ENCODE measurements around the gene VAMP1. TPM values are rescaled to one million over a fixed set of nuclear protein-coding genes. Genes with fewer than 3 reads are reported as not detected.

VAMP1 gene
- total and polyA plus RNA-seq, 2 of the 13 experiments (the other 11 are each of a cell fraction or from before 2014, with no cell fraction given): 2.5 to 7.4 TPM

DNA sequence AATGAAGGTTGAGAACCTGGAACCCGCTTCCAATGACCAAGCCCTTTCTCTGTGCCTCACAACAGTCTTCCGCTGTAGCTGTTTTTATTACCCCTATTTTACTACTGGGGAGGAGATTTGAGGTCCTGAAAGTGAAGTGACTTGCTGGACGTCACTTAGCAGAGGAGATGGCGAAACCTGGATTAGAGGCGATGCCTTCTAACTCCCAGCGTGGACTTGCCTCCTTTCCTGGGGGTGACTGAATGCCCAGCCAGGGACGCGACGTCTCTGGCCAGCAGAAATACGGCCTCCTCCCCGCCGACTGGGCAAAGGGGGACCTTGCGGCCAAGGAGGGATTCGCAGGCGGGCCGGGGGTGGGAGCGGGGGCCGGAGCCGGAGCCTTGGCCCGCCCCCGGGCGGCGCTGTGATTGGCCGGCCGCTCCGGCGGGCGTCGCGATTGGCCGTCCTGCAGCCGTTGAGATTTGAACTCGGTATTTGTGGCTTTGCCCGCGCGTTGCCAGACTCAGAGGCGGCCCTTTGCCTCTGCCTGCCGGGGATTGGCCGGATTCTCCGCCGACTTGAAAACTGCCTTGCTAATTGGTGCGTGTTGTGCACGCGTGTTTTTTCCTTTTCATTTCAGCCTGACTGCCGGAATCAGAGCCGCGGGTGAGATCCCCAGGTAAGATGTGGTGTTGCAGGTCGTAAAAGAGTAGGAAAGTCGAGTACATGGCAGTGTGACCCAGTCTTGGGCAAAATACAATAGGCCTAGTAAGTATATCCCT is 23.2 kb upstream of the VAMP1 start, which contains the start of gene NCAPD2 (continued):
- TF ChIP-seq, protein P1, sequence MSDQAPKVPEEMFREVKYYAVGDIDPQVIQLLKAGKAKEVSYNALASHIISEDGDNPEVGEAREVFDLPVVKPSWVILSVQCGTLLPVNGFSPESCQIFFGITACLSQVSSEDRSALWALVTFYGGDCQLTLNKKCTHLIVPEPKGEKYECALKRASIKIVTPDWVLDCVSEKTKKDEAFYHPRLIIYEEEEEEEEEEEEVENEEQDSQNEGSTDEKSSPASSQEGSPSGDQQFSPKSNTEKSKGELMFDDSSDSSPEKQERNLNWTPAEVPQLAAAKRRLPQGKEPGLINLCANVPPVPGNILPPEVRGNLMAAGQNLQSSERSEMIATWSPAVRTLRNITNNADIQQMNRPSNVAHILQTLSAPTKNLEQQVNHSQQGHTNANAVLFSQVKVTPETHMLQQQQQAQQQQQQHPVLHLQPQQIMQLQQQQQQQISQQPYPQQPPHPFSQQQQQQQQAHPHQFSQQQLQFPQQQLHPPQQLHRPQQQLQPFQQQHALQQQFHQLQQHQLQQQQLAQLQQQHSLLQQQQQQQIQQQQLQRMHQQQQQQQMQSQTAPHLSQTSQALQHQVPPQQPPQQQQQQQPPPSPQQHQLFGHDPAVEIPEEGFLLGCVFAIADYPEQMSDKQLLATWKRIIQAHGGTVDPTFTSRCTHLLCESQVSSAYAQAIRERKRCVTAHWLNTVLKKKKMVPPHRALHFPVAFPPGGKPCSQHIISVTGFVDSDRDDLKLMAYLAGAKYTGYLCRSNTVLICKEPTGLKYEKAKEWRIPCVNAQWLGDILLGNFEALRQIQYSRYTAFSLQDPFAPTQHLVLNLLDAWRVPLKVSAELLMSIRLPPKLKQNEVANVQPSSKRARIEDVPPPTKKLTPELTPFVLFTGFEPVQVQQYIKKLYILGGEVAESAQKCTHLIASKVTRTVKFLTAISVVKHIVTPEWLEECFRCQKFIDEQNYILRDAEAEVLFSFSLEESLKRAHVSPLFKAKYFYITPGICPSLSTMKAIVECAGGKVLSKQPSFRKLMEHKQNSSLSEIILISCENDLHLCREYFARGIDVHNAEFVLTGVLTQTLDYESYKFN (CRISPR knock-in tag; conservative IDR thresholded peaks at IDR 0.05): peak; percentile 44
- TF ChIP-seq SRSF1 (optimal IDR thresholded peaks at IDR 0.05; ENCODE audit: low read depth, low read length) (peak; percentile 76), MED1 (CRISPR knock-in tag; IDR thresholded peaks at IDR 0.05) (0 out of 2 replicates have a peak, but pooled peaks have one; percentile 35), ZNF431 (CRISPR knock-in tag; IDR thresholded peaks at IDR 0.05; ENCODE audit: borderline replicate concordance, low read depth) (no peak), SIN3A (IDR thresholded peaks at IDR 0.05; ENCODE audit: borderline replicate concordance, low read depth, low read length) (peak; percentile 68; the same call in 1 of the 2 replicates), YEATS2 (CRISPR knock-in tag; IDR thresholded peaks at IDR 0.05; ENCODE audit: borderline replicate concordance) (0 out of 2 replicates have a peak, but pooled peaks have one; percentile 17), ZNF333 (CRISPR knock-in tag; IDR thresholded peaks at IDR 0.05; ENCODE audit: borderline replicate concordance) (0 out of 2 replicates have a peak, but pooled peaks have one; percentile 52), ZSCAN25 (CRISPR knock-in tag; IDR thresholded peaks at IDR 0.05) (peak; percentile 4; the same call in 1 of the 2 replicates), ZMYM4 (CRISPR knock-in tag; IDR thresholded peaks at IDR 0.05) (peak; percentile 16; the same call in 1 of the 2 replicates), KLF12 (CRISPR knock-in tag; IDR thresholded peaks at IDR 0.05; ENCODE audit: borderline replicate concordance) (0 out of 2 replicates have a peak, but pooled peaks have one; percentile 48), ZNF605 (CRISPR knock-in tag; IDR thresholded peaks at IDR 0.05) (peak; percentile 55; the same call in 1 of the 2 replicates), CCDC6 (CRISPR knock-in tag; IDR thresholded peaks at IDR 0.05) (no peak; the same call in 1 of the 2 replicates)
- TF ChIP-seq, protein P2, sequence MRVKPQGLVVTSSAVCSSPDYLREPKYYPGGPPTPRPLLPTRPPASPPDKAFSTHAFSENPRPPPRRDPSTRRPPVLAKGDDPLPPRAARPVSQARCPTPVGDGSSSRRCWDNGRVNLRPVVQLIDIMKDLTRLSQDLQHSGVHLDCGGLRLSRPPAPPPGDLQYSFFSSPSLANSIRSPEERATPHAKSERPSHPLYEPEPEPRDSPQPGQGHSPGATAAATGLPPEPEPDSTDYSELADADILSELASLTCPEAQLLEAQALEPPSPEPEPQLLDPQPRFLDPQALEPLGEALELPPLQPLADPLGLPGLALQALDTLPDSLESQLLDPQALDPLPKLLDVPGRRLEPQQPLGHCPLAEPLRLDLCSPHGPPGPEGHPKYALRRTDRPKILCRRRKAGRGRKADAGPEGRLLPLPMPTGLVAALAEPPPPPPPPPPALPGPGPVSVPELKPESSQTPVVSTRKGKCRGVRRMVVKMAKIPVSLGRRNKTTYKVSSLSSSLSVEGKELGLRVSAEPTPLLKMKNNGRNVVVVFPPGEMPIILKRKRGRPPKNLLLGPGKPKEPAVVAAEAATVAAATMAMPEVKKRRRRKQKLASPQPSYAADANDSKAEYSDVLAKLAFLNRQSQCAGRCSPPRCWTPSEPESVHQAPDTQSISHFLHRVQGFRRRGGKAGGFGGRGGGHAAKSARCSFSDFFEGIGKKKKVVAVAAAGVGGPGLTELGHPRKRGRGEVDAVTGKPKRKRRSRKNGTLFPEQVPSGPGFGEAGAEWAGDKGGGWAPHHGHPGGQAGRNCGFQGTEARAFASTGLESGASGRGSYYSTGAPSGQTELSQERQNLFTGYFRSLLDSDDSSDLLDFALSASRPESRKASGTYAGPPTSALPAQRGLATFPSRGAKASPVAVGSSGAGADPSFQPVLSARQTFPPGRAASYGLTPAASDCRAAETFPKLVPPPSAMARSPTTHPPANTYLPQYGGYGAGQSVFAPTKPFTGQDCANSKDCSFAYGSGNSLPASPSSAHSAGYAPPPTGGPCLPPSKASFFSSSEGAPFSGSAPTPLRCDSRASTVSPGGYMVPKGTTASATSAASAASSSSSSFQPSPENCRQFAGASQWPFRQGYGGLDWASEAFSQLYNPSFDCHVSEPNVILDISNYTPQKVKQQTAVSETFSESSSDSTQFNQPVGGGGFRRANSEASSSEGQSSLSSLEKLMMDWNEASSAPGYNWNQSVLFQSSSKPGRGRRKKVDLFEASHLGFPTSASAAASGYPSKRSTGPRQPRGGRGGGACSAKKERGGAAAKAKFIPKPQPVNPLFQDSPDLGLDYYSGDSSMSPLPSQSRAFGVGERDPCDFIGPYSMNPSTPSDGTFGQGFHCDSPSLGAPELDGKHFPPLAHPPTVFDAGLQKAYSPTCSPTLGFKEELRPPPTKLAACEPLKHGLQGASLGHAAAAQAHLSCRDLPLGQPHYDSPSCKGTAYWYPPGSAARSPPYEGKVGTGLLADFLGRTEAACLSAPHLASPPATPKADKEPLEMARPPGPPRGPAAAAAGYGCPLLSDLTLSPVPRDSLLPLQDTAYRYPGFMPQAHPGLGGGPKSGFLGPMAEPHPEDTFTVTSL (CRISPR knock-in tag; IDR thresholded peaks at IDR 0.05; ENCODE audit: borderline replicate concordance): 0 out of 2 replicates have a peak, but pooled peaks have one; percentile 40
- TF ChIP-seq, protein P3, sequence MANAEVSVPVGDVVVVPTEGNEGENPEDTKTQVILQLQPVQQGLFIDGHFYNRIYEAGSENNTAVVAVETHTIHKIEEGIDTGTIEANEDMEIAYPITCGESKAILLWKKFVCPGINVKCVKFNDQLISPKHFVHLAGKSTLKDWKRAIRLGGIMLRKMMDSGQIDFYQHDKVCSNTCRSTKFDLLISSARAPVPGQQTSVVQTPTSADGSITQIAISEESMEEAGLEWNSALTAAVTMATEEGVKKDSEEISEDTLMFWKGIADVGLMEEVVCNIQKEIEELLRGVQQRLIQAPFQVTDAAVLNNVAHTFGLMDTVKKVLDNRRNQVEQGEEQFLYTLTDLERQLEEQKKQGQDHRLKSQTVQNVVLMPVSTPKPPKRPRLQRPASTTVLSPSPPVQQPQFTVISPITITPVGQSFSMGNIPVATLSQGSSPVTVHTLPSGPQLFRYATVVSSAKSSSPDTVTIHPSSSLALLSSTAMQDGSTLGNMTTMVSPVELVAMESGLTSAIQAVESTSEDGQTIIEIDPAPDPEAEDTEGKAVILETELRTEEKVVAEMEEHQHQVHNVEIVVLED (CRISPR knock-in tag; IDR thresholded peaks at IDR 0.05; ENCODE audit: borderline replicate concordance): peak; percentile 59; the same call in 1 of the 2 replicates
- TF ChIP-seq, protein P4, sequence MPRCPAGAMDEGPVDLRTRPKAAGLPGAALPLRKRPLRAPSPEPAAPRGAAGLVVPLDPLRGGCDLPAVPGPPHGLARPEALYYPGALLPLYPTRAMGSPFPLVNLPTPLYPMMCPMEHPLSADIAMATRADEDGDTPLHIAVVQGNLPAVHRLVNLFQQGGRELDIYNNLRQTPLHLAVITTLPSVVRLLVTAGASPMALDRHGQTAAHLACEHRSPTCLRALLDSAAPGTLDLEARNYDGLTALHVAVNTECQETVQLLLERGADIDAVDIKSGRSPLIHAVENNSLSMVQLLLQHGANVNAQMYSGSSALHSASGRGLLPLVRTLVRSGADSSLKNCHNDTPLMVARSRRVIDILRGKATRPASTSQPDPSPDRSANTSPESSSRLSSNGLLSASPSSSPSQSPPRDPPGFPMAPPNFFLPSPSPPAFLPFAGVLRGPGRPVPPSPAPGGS (CRISPR knock-in tag; IDR thresholded peaks at IDR 0.05): peak; percentile 57; the same call in 1 of the 2 replicates
